CD4-positive, alpha-beta memory T cell (primary cell): ENCODE results near the gene RNF157. TPM values are rescaled to one million over a fixed set of nuclear protein-coding genes. Genes with fewer than 3 reads are reported as not detected.
A peak's percentile ranks its signal among the peaks of the same experiment; 100 is the strongest.

Source experiments
- CTCF ChIA-PET: fragments of 350-600 bp; sonication (Branson Sonifier 250); formaldehyde crosslinking; loops from one replicate; lab custom pipeline; 2021; ENCODE audit warnings: inconsistent platforms; ENCODE audit not compliant: partially characterized antibody; lab: Charles Lee
- POLR2A ChIA-PET: fragments of 350-600 bp; sonication (Branson Sonifier 250); formaldehyde crosslinking; loops from one replicate; lab custom pipeline; 2021; ENCODE audit not compliant: partially characterized antibody; lab: Charles Lee
- DNase-seq, 5 donors: peaks; one replicate each; pipeline versions ENCODE4 v3.0.0 to v3.0.0-alpha.2; 2020 to 2022; ENCODE audit warnings: mixed read lengths in 1 of 5
- H3K27ac ChIP-seq: one replicate; pipeline ENCODE4 v1.7.0; 2013; ENCODE audit warnings: low read depth, low read length
- H3K27me3 ChIP-seq: 2 replicates; pipeline ENCODE4 v1.7.0; 2013; ENCODE audit warnings: mild to moderate bottlenecking, low read length, moderate library complexity; ENCODE audit not compliant: insufficient read depth
- H3K36me3 ChIP-seq: 2 replicates; pipeline ENCODE4 v1.7.0; 2013; ENCODE audit warnings: mild to moderate bottlenecking, low read length, moderate library complexity; ENCODE audit not compliant: insufficient read depth
- H3K4me1 ChIP-seq: 2 replicates; pipeline ENCODE4 v1.7.0; 2013; ENCODE audit warnings: mild to moderate bottlenecking, low read length, moderate library complexity; ENCODE audit not compliant: insufficient read depth
- H3K4me3 ChIP-seq, 2 donors: one replicate each; pipeline ENCODE4 v1.7.0; 2013; ENCODE audit warnings: low read length in 2 of 2, mild to moderate bottlenecking in 1 of 2
- H3K9me3 ChIP-seq, 2 donors: one replicate each; pipeline ENCODE4 v1.7.0; 2013; ENCODE audit warnings: low read length in 2 of 2, control low read depth in 1 of 2; ENCODE audit not compliant: control insufficient read depth in 1 of 2
- H3K27ac Mint-ChIP-seq, 7 donors: one replicate each; pipeline ENCODE4 v1.8.0; 2020 to 2021; ENCODE audit warnings: mixed read lengths in 7 of 7, mild to moderate bottlenecking in 6 of 7, inconsistent platforms in 3 of 7, moderate library complexity in 3 of 7
- H3K27me3 Mint-ChIP-seq, 2 donors: one replicate each; pipeline ENCODE4 v1.8.0; 2020 to 2021; ENCODE audit warnings: mixed read lengths in 2 of 2
- H3K36me3 Mint-ChIP-seq, 2 donors: one replicate each; pipeline ENCODE4 v1.8.0; 2020 to 2021; ENCODE audit warnings: mixed read lengths in 2 of 2, inconsistent platforms in 1 of 2, mild to moderate bottlenecking in 1 of 2
- H3K4me1 Mint-ChIP-seq, 4 donors: one replicate each; pipeline ENCODE4 v1.8.0; 2020 to 2021; ENCODE audit warnings: mixed read lengths in 4 of 4, mild to moderate bottlenecking in 1 of 4
- H3K4me3 Mint-ChIP-seq, 8 donors: one replicate each; pipeline ENCODE4 v1.8.0; 2020 to 2021; ENCODE audit warnings: mixed read lengths in 8 of 8, mild to moderate bottlenecking in 7 of 8, moderate library complexity in 6 of 8, inconsistent platforms in 3 of 8
- H3K9me3 Mint-ChIP-seq, 8 donors: one replicate each; pipeline ENCODE4 v1.8.0; 2020 to 2021; ENCODE audit warnings: mixed read lengths in 8 of 8, mild to moderate bottlenecking in 5 of 8, inconsistent platforms in 3 of 8, moderate library complexity in 1 of 8
- intact Hi-C: fragments of 100-400 bp; cut with micrococcal nuclease; formaldehyde crosslinking; loops from one replicate; pipeline ENCODE4 v1.15.1; 2023
- polyA plus RNA-seq, 2 donors: library from polyadenylated mRNA; unstranded; fragments of 300-500 nt; fragmentation: Illumina TruSeq; gene quantifications; one replicate each; pipeline ENCODE4 v1.2.3, GENCODE V29; 2021
- total RNA-seq, 2 experiments: library from RNA; stranded (reverse); gene quantifications; one replicate each; pipeline ENCODE4 v1.2.3, GENCODE V29; 2021

The RNF157 gene
- total and polyA plus RNA-seq, 4 experiments from 2014 or later = 4.0 to 22.5 (median 20.0) TPM

DNA sequence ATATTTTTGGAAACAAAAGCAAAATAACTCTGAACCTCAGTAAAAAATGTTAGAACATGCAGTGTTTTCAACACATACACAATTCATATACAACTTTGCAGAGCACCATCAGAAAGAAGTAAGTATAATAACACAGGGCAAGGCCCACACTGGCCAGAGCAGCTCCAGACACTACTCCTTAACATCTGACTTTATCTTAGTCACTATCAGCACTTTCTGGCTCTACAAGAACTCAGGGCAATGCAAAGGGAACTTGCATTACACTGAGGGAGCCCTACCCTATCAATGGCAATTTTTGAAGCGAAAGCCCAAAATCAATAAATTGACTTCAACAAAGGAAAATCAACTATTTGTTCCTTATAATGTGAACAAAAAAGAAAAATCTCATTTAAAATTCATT, 16.5 kb downstream of the RNF157 start:
- H3K27me3 ChIP-seq = no peaks in the 10 kb centered on the region
- H3K4me3 ChIP-seq = no peak overlapping the region
- POLR2A ChIA-PET = interaction anchor here (1.0 kb wide), 1 partner anchor 16 kb away, joined by 3 read pairs; no protein-coding TSS in a partner anchor
- Mint-ChIP-seq H3K36me3 (peaks cover 7 to 19% of the 10 kb centered on the region in 2 donors), H3K27ac (peak overlapping the region in 6 of 7 donors; percentile 30 to 70 (median 40)), H3K27me3 (no peaks in the 10 kb centered on the region), H3K4me1 (peaks cover 18 to 36% (median 24%) of the 10 kb centered on the region in 4 donors), H3K9me3 (no peaks in the 10 kb centered on the region), H3K4me3 (no peak overlapping the region)
- intact Hi-C loops = no loop called here
- H3K9me3 ChIP-seq = no peaks in the 10 kb centered on the region
- H3K36me3 ChIP-seq = no peaks in the 10 kb centered on the region
- H3K27ac ChIP-seq = no peak overlapping the region
- DNase-seq = no peak
- CTCF ChIA-PET = no interaction called here
- peaks cover 3% of the 10 kb centered on the region for H3K4me1 ChIP-seq

DNA sequence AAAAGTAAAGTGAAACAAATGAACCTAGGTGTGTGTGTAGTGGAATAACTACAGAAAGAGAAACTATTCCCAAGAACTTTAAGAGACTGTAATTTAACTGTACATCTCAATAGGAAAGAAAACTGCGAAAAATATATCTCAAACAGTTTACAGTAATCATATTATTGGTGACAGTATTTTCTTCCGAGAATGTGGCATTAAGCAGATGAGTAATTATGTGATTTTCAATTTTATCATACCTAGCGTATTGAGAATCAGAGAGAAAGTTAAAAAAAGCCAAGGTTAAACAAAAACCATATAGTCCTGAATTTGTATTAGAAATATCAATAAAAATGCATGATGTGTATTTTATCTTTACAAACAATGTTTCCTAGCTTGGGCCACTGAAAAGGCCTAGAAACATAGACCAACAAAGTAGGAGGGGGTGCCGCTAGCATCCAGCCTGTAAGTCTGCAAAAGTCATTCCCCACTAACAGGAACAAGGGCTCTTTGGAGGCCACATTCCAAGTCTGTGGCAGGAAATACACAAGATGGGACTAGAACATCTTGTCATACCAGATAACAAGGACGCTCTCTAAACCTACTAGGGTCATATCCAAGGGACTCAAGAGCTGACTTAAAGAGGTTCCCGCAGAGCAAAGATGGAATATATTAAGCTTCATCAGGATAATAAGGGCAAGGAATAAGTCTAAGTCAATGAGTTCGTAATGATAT, 20.5 kb downstream of the RNF157 start:
- Mint-ChIP-seq H3K36me3 (peaks cover 3 to 9% of the 10 kb centered on the region in 2 donors), H3K4me1 (peaks cover 17 to 32% (median 21%) of the 10 kb centered on the region in 4 donors), H3K27ac (peak overlapping the region in 4 of 7 donors; percentile 27 to 75 (median 50)), H3K9me3 (no peaks in the 10 kb centered on the region), H3K4me3 (no peak overlapping the region), H3K27me3 (no peaks in the 10 kb centered on the region)
- H3K9me3 ChIP-seq = no peaks in the 10 kb centered on the region
- no peaks in the 10 kb centered on the region for H3K27me3 ChIP-seq
- H3K4me1 ChIP-seq = peaks cover 3% of the 10 kb centered on the region
- DNase-seq = no peak
- ChIA-PET POLR2A (interaction anchor here (0.6 kb wide), 1 partner anchor 310 kb away, joined by 3 read pairs; no protein-coding TSS in a partner anchor), CTCF (interaction anchor here (1.5 kb wide), 1 partner anchor 38 kb away, joined by 7 read pairs; no protein-coding TSS in a partner anchor)
- no peak overlapping the region for H3K27ac ChIP-seq
- H3K4me3 ChIP-seq = no peak overlapping the region
- no peaks in the 10 kb centered on the region for H3K36me3 ChIP-seq
- intact Hi-C loops = no loop called here

DNA sequence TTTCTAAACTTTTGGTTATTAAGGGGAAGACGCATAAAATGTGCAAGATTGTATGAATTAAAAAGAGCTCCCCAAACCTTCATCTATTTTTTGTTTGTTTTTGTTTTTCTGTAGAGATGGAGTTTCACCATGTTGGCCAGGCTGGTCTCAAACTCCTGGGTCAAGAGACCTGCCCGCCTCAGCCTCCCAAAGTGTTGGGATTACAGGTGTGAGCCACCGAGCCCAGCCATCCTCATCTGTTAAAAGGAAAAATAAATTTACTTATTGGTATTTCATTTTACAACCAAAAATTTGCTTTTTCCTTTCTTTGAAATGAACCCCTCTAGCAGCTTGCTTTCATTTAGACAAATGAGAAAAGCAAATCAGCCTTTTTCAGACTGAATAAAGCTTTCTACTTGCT, 23.2 kb downstream of the RNF157 start:
- no peak overlapping the region for H3K27ac Mint-ChIP-seq
- H3K9me3 ChIP-seq = no peaks in the 10 kb centered on the region
- no peaks in the 10 kb centered on the region for H3K27me3 ChIP-seq
- H3K27ac ChIP-seq = no peak overlapping the region
- H3K36me3 ChIP-seq = no peaks in the 10 kb centered on the region
- H3K27me3 Mint-ChIP-seq = no peaks in the 10 kb centered on the region
- no peak overlapping the region for H3K4me3 Mint-ChIP-seq
- peaks cover 3 to 11% of the 10 kb centered on the region in 2 donors for H3K36me3 Mint-ChIP-seq
- no peak overlapping the region for H3K4me3 ChIP-seq
- CTCF ChIA-PET = interaction anchor here (0.6 to 3.6 kb wide), 5 partner anchors 21 to 213 kb away, joined by 4 to 15 read pairs (median 5); no protein-coding TSS in a partner anchor
- peaks cover 20 to 34% (median 27%) of the 10 kb centered on the region in 4 donors for H3K4me1 Mint-ChIP-seq
- H3K4me1 ChIP-seq = peaks cover 9% of the 10 kb centered on the region
- POLR2A ChIA-PET = interaction anchor here (0.7 to 2.0 kb wide), 7 partner anchors 10 to 48 kb away, joined by 3 to 7 read pairs (median 3); partner anchors contain the start of gene UBALD2
- no peak for DNase-seq
- intact Hi-C loops = no loop called here
- no peaks in the 10 kb centered on the region for H3K9me3 Mint-ChIP-seq

DNA sequence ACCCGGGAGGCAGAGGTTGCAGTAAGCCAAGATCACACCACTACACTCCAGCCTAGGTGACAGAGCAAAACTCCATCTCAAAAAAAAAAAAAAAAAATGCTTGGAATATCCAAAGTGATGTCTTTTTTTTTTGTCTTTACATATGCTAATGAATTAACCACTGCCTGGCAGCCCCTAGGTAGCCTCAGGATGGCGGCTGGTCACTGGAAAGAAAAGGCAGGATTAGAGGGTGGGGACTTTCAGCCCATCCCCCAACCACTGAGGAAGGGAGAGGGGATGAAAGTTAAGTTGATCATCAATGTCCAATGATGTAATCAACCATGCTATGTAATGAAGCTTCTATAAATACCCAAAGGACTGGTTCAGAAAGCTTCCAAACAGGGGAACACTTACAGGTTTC, 26.8 kb downstream of the RNF157 start:
- peaks cover 20 to 32% of the 10 kb centered on the region in 2 donors for H3K36me3 Mint-ChIP-seq
- CTCF ChIA-PET = interaction anchor here (2.3 kb wide), 1 partner anchor 66 kb away, joined by 7 read pairs; no protein-coding TSS in a partner anchor

DNA sequence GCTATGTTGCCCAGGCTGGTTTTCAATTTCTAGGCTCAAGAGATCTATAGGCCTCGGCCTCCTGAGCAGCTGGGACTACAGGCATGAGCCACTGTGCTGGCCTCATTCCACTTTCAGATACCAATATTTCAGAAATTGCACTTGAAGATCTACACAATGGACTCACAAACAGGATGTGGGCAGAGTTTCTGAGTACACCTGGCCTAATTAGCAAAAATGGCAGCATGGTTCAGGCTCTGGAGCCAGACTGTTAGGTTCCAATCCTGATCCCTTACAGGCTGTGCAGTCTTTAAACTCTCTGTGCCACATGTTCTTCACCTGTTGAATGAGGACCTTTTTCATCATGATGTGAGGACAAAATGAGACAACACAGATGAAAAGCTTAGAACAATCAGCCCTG, 32.2 kb downstream of the RNF157 start:
- H3K27ac ChIP-seq = peak overlapping the region; percentile 39
- Mint-ChIP-seq H3K27ac (peak overlapping the region; percentile 49 to 92 (median 88)), H3K4me1 (peaks cover 37 to 71% (median 57%) of the 10 kb centered on the region in 4 donors), H3K36me3 (peaks cover 32 to 43% of the 10 kb centered on the region in 2 donors), H3K27me3 (no peaks in the 10 kb centered on the region), H3K4me3 (peak overlapping the region in 7 of 8 donors; percentile 4 to 70 (median 51)), H3K9me3 (no peaks in the 10 kb centered on the region)
- peak in 2 of 5 donors; percentile 20 to 24 for DNase-seq
- no peak overlapping the region for H3K4me3 ChIP-seq
- no peaks in the 10 kb centered on the region for H3K9me3 ChIP-seq
- CTCF ChIA-PET = interaction anchor here (0.9 to 2.7 kb wide), 8 partner anchors 9 to 71 kb away, joined by 3 to 16 read pairs (median 8); no protein-coding TSS in a partner anchor
- peaks cover 58% of the 10 kb centered on the region for H3K4me1 ChIP-seq
- H3K36me3 ChIP-seq = no peaks in the 10 kb centered on the region
- intact Hi-C loops = no loop called here
- no peaks in the 10 kb centered on the region for H3K27me3 ChIP-seq
- POLR2A ChIA-PET = interaction anchor here (0.6 to 6.3 kb wide), 15 partner anchors 9 to 285 kb away, joined by 3 to 80 read pairs (median 6); partner anchors contain the start of gene RNF157

More for the DNA sequence above, 26.8 kb downstream of the RNF157 start:
- H3K27me3 ChIP-seq = no peaks in the 10 kb centered on the region
- intact Hi-C loops = no loop called here
- peaks cover 21% of the 10 kb centered on the region for H3K4me1 ChIP-seq
- peaks cover 26 to 45% (median 36%) of the 10 kb centered on the region in 4 donors for H3K4me1 Mint-ChIP-seq
- no peaks in the 10 kb centered on the region for H3K9me3 ChIP-seq
- DNase-seq = no peak
- no peaks in the 10 kb centered on the region for H3K36me3 ChIP-seq
- H3K27ac Mint-ChIP-seq = peak overlapping the region in 2 of 7 donors; percentile 12 to 22
- H3K27ac ChIP-seq = no peak overlapping the region
- no peaks in the 10 kb centered on the region for H3K27me3 Mint-ChIP-seq
- H3K4me3 ChIP-seq = no peak overlapping the region
- H3K9me3 Mint-ChIP-seq = no peaks in the 10 kb centered on the region
- H3K4me3 Mint-ChIP-seq = no peak overlapping the region
- POLR2A ChIA-PET = interaction anchor here (0.8 to 2.8 kb wide), 3 partner anchors 20 to 68 kb away, joined by 3 to 6 read pairs (median 4); no protein-coding TSS in a partner anchor

DNA sequence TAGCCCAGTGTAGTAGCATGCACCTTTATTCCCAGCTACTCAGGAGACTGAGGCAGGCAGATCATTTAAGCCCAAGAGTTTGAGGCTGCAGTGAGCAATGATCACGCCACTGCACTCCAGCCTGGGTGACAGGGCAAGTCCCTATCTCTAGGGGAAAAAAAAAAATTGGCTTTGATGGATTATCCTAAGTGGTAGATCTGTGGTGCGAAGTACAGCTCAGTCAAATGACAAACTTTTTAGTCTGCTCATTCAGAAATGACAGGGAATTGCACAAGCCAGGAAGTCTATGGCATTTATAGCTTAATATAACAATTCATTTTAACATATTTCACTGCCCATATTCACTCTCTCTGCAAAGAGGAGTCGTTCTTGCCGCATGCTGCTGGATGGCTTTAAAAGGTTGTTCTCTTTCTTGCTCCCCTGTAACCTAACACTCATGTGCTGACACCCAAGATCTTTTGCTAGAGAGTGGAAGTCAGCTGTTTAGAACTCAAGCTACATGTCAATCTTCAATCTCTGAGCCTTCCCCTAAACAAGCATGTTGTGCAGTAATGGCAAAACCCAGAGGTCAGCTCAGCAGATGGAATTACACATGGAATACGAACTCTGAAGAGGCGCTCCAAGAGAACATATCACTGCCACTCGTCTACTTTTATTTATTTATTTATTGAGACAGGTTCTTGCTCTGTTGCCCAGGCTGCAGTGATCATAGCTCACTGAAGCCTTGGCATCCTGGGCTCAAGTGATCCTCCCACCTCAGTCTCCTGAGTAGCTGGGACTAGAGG, 32.8 kb downstream of the RNF157 start:
- peak overlapping the region; percentile 39 for H3K27ac ChIP-seq
- no peaks in the 10 kb centered on the region for H3K9me3 Mint-ChIP-seq
- H3K9me3 ChIP-seq = no peaks in the 10 kb centered on the region
- POLR2A ChIA-PET = interaction anchor here (0.6 to 6.3 kb wide), 19 partner anchors 8 to 285 kb away, joined by 3 to 80 read pairs (median 6); partner anchors contain the start of gene RNF157
- no peak overlapping the region for H3K4me3 ChIP-seq
- H3K27ac Mint-ChIP-seq = peak overlapping the region; percentile 49 to 92 (median 88)
- no peak for DNase-seq
- H3K27me3 ChIP-seq = no peaks in the 10 kb centered on the region
- H3K36me3 ChIP-seq = no peaks in the 10 kb centered on the region
- intact Hi-C loops = no loop called here
- H3K36me3 Mint-ChIP-seq = peaks cover 34 to 43% of the 10 kb centered on the region in 2 donors
- H3K4me1 Mint-ChIP-seq = peaks cover 34 to 70% (median 58%) of the 10 kb centered on the region in 4 donors
- CTCF ChIA-PET = interaction anchor here (0.7 to 2.7 kb wide), 14 partner anchors 8 to 72 kb away, joined by 3 to 16 read pairs (median 4); partner anchors contain the start of gene RNF157
- no peaks in the 10 kb centered on the region for H3K27me3 Mint-ChIP-seq
- peaks cover 53% of the 10 kb centered on the region for H3K4me1 ChIP-seq
- peak overlapping the region in 7 of 8 donors; percentile 29 to 70 (median 51) for H3K4me3 Mint-ChIP-seq
